Body of pancreas (tissue), 4 donors: ENCODE data around the gene CR2.

Experiments used
- CTCF ChIP-seq, 7 experiments: fragments of 450-650 bp in 4 of 7; fragments of 200-600 bp in 3 of 7; sonication (generic) in 3 of 7; IDR thresholded peaks; one replicate each; pipeline ENCODE4 v1.5.1; 2016 to 2019; ENCODE audit warnings: antibody characterized with exemption in 7 of 7
- POLR2A ChIP-seq, 3 donors: fragments of 450-650 bp; IDR thresholded peaks; one replicate each; pipeline ENCODE4 v1.6.1; 2016; ENCODE audit warnings: antibody characterized with exemption in 3 of 3, mild to moderate bottlenecking in 2 of 3

GRCh38 chr1:207423560-207424292, 30.4 kb upstream of the CR2 start:
- TF ChIP-seq CTCF (IDR thresholded peaks at IDR 0.05) = no peak
- TF ChIP-seq POLR2A (IDR thresholded peaks at IDR 0.05) = no peak
